ENCODE results near the gene ENSA. TPM values are rescaled to one million over a fixed set of nuclear protein-coding genes. Genes with fewer than 3 reads are reported as not detected.

ENSA gene
- polyA plus RNA-seq, 1 donor (not counting 4 experiments of a cell fraction or from before 2014, with no cell fraction given) = 102 TPM

GRCh38 chr1:150577557-150578271 lies 51.7 kb downstream of the ENSA start:
- peak overlapping the region; percentile 98 for H3K27ac ChIP-seq (ENCODE audit: control insufficient read depth, insufficient read depth, low read length)
- peak overlapping the region; percentile 90 to 98 (median 97) for H3K4me3 ChIP-seq (ENCODE audit: control insufficient read depth in 2 of 3, extremely low read depth in 1 of 3, insufficient read depth in 2 of 3, low read depth in 1 of 3, low read length in 3 of 3)
- H4K20me1 ChIP-seq (ENCODE audit: control insufficient read depth, extremely low read depth, insufficient read depth, low read length) = peaks cover 52% of the 10 kb centered on the region
- H3K4me2 ChIP-seq (ENCODE audit: control insufficient read depth, extremely low read depth, insufficient read depth, low read depth, low read length) = peak overlapping the region; percentile 30
- H3K9me3 ChIP-seq (ENCODE audit: control insufficient read depth, low read depth, low read length) = no peaks in the 10 kb centered on the region
- H2AFZ ChIP-seq (ENCODE audit: control insufficient read depth, low read length) = no peak overlapping the region
- H3K9me1 ChIP-seq (ENCODE audit: control insufficient read depth, extremely low read depth, insufficient read depth, low read length) = no peaks in the 10 kb centered on the region
- no peaks in the 10 kb centered on the region for H3K27me3 ChIP-seq (ENCODE audit: control insufficient read depth, extremely low read depth, insufficient read depth, low read length)
- dilution Hi-C loops (cut with MboI; ENCODE audit: extremely low pct_ligation_motif_present, low sequenced_read_pairs) = no loop called here
- TF ChIP-seq EZH2 (IDR thresholded peaks at IDR 0.05; ENCODE audit: low read length) (no peak), CTCF (optimal IDR thresholded peaks at IDR 0.05 in 1 of 3, IDR thresholded peaks at IDR 0.05 in 1 of 3, conservative IDR thresholded peaks at IDR 0.05 in 1 of 3; ENCODE audit: extremely low read depth in 1 of 3, insufficient read depth in 2 of 3, low read length in 3 of 3) (no peak)
- DNase-seq (ENCODE audit: low read depth, low spot score) = no peak
- H3K36me3 ChIP-seq (ENCODE audit: control insufficient read depth in 2 of 2, extremely low read depth in 1 of 2, insufficient read depth in 2 of 2, low read length in 2 of 2) = peaks cover 24 to 59% of the 10 kb centered on the region in 2 experiments
- peaks cover 37% of the 10 kb centered on the region for H3K4me1 ChIP-seq (ENCODE audit: control insufficient read depth, extremely low read depth, insufficient read depth, low read length)
- no peak for FAIRE-seq
- peak overlapping the region; percentile 99 for H3K9ac ChIP-seq (ENCODE audit: control insufficient read depth, extremely low read depth, insufficient read depth, low read length)
- peaks cover 67% of the 10 kb centered on the region for H3K79me2 ChIP-seq (ENCODE audit: control insufficient read depth, insufficient read depth, low read length)

- Histone ChIP-seq H3K36me3 (ENCODE audit: control insufficient read depth in 2 of 2, extremely low read depth in 1 of 2, insufficient read depth in 2 of 2, low read length in 2 of 2) (peaks cover 24 to 59% of the 10 kb centered on the region in 2 experiments), H3K27ac (ENCODE audit: control insufficient read depth, insufficient read depth, low read length) (peak overlapping the region; percentile 98), H3K9me1 (ENCODE audit: control insufficient read depth, extremely low read depth, insufficient read depth, low read length) (no peaks in the 10 kb centered on the region), H3K9me3 (ENCODE audit: control insufficient read depth, low read depth, low read length) (no peaks in the 10 kb centered on the region), H3K27me3 (ENCODE audit: control insufficient read depth, extremely low read depth, insufficient read depth, low read length) (no peaks in the 10 kb centered on the region), H3K4me1 (ENCODE audit: control insufficient read depth, extremely low read depth, insufficient read depth, low read length) (peaks cover 39% of the 10 kb centered on the region), H3K4me3 (ENCODE audit: control insufficient read depth in 2 of 3, extremely low read depth in 1 of 3, insufficient read depth in 2 of 3, low read depth in 1 of 3, low read length in 3 of 3) (peak overlapping the region; percentile 90 to 98 (median 97)), H2AFZ (ENCODE audit: control insufficient read depth, low read length) (no peak overlapping the region), H3K9ac (ENCODE audit: control insufficient read depth, extremely low read depth, insufficient read depth, low read length) (peak overlapping the region; percentile 99), H3K4me2 (ENCODE audit: control insufficient read depth, extremely low read depth, insufficient read depth, low read depth, low read length) (peak overlapping the region; percentile 99), H4K20me1 (ENCODE audit: control insufficient read depth, extremely low read depth, insufficient read depth, low read length) (peaks cover 56% of the 10 kb centered on the region), H3K79me2 (ENCODE audit: control insufficient read depth, insufficient read depth, low read length) (peaks cover 67% of the 10 kb centered on the region)
- no peak for DNase-seq (ENCODE audit: low read depth, low spot score)
- dilution Hi-C loops (cut with MboI; ENCODE audit: extremely low pct_ligation_motif_present, low sequenced_read_pairs) = no loop called here
- no peak for TF ChIP-seq CTCF (optimal IDR thresholded peaks at IDR 0.05 in 1 of 3, IDR thresholded peaks at IDR 0.05 in 1 of 3, conservative IDR thresholded peaks at IDR 0.05 in 1 of 3; ENCODE audit: extremely low read depth in 1 of 3, insufficient read depth in 2 of 3, low read length in 3 of 3)
- TF ChIP-seq EZH2 (IDR thresholded peaks at IDR 0.05; ENCODE audit: low read length) = no peak
- FAIRE-seq = no peak
Measured at GRCh38 chr1:150576794-150577556, 52.4 kb downstream of the ENSA start.

All from keratinocyte (primary cell).